Cortex of kidney (tissue), 1 donor: ENCODE data around the gene HOXD11.

ENCODE experiments used
- DNase-seq: peaks from one replicate; lab custom pipeline; 2025; lab: John Stamatoyannopoulos, UW

HOXD11 gene

GRCh38 chr2:176132205-176133171 lies 25.4 kb downstream of the HOXD11 start:
- DNase-seq, result no peak

- no peak for DNase-seq
These were observed 26.3 kb downstream of the HOXD11 start for GRCh38 chr2:176133389-176133788.

GRCh38 chr2:176134035-176134434 lies 27.0 kb downstream of the HOXD11 start:
- no peak for DNase-seq

- DNase-seq, result no peak
These were observed 28.0 kb downstream of the HOXD11 start for GRCh38 chr2:176135035-176135440.

- DNase-seq, result no peak
These were observed 29.5 kb downstream of the HOXD11 start for GRCh38 chr2:176136374-176137251.

- DNase-seq, result no peak
These were observed 30.1 kb downstream of the HOXD11 start for GRCh38 chr2:176137252-176137580.

- DNase-seq, result no peak
These were observed 30.8 kb downstream of the HOXD11 start for GRCh38 chr2:176137906-176138305.

- no peak for DNase-seq
These were observed 31.4 kb downstream of the HOXD11 start for GRCh38 chr2:176138526-176138922.

- no peak for DNase-seq
These were observed 32.0 kb downstream of the HOXD11 start for GRCh38 chr2:176138923-176139660.

GRCh38 chr2:176139661-176140512 lies 32.8 kb downstream of the HOXD11 start:
- DNase-seq, result no peak

GRCh38 chr2:176140513-176141317 lies 33.6 kb downstream of the HOXD11 start:
- peak; percentile 79 for DNase-seq

GRCh38 chr2:176142281-176142680 lies 35.2 kb downstream of the HOXD11 start:
- no peak for DNase-seq

GRCh38 chr2:176145085-176145969 lies 38.2 kb downstream of the HOXD11 start:
- no peak for DNase-seq

GRCh38 chr2:176146101-176146500 lies 39.0 kb downstream of the HOXD11 start:
- DNase-seq, result no peak

- DNase-seq, result no peak
These were observed 39.6 kb downstream of the HOXD11 start for GRCh38 chr2:176146645-176147044.

GRCh38 chr2:176147210-176147799 lies 40.2 kb downstream of the HOXD11 start:
- DNase-seq, result no peak

GRCh38 chr2:176147800-176148496 lies 40.9 kb downstream of the HOXD11 start:
- DNase-seq, result no peak

GRCh38 chr2:176148751-176149421 lies 41.8 kb downstream of the HOXD11 start:
- DNase-seq, result no peak
